Measurements from ENCODE around the gene DNAH7.

DNA sequence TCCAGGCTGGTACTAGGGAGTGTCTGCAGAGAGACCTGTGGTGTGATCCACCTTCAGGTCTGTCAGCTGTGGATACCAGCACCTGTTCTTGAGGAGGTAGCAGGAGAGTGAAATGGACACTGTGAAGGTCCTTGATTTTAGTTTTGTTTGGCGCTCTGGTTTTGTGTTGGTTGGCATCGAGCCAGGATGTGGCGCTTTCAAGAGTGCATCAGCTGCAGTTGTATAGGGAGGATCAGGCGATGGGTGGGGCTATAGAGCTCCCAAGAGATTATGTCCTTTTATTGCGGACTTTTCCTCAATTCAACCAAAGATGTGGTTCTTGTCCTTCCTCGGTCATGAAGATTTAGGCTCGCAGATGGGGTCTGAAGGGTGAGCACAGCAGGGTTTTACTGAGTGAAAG is 374.1 kb downstream of the DNAH7 start:
- TF ChIP-seq, protein P1, sequence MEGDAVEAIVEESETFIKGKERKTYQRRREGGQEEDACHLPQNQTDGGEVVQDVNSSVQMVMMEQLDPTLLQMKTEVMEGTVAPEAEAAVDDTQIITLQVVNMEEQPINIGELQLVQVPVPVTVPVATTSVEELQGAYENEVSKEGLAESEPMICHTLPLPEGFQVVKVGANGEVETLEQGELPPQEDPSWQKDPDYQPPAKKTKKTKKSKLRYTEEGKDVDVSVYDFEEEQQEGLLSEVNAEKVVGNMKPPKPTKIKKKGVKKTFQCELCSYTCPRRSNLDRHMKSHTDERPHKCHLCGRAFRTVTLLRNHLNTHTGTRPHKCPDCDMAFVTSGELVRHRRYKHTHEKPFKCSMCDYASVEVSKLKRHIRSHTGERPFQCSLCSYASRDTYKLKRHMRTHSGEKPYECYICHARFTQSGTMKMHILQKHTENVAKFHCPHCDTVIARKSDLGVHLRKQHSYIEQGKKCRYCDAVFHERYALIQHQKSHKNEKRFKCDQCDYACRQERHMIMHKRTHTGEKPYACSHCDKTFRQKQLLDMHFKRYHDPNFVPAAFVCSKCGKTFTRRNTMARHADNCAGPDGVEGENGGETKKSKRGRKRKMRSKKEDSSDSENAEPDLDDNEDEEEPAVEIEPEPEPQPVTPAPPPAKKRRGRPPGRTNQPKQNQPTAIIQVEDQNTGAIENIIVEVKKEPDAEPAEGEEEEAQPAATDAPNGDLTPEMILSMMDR (IDR thresholded peaks at IDR 0.05) = no peak
- no peak for TF ChIP-seq POLR2A (IDR thresholded peaks at IDR 0.05)
